Stimulated activated CD4-positive, alpha-beta T cell treated with anti-CD3 and anti-CD28 coated beads, TNF-alpha, amount 100 ng/mL, for 24 hours (primary cell): Measurements from ENCODE around the gene WASHC1.
A peak's percentile ranks its signal among the peaks of the same experiment; 100 is the strongest.
"Not testable (repeated sequence)": the region's sequence is repeated elsewhere in the genome, so short reads cannot be mapped to it uniquely, and the experiment has no call there.

Experiments used
- DNase-seq, 3 experiments: peaks; one replicate each; pipeline ENCODE4 v3.0.0-alpha.2; 2020; ENCODE audit warnings: low read depth in 3 of 3

WASHC1 gene, protein sequence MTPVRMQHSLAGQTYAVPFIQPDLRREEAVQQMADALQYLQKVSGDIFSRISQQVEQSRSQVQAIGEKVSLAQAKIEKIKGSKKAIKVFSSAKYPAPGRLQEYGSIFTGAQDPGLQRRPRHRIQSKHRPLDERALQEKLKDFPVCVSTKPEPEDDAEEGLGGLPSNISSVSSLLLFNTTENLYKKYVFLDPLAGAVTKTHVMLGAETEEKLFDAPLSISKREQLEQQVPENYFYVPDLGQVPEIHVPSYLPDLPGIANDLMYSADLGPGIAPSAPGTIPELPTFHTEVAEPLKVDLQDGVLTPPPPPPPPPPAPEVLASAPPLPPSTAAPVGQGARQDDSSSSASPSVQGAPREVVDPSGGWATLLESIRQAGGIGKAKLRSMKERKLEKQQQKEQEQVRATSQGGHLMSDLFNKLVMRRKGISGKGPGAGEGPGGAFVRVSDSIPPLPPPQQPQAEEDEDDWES

DNA sequence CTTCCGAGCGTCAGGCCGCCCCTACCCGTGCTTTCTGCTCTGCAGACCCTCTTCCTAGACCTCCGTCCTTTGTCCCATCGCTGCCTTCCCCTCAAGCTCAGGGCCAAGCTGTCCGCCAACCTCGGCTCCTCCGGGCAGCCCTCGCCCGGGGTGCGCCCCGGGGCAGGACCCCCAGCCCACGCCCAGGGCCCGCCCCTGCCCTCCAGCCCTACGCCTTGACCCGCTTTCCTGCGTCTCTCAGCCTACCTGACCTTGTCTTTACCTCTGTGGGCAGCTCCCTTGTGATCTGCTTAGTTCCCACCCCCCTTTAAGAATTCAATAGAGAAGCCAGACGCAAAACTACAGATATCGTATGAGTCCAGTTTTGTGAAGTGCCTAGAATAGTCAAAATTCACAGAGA lies at the start of gene WASHC1:
TSS of gene WASHC1 (minus strand) at position 101 of the 400 bp plus-strand sequence. CDS start 4,457 bp downstream, outside the sequence.
- not testable (repeated sequence) for DNase-seq

DNA sequence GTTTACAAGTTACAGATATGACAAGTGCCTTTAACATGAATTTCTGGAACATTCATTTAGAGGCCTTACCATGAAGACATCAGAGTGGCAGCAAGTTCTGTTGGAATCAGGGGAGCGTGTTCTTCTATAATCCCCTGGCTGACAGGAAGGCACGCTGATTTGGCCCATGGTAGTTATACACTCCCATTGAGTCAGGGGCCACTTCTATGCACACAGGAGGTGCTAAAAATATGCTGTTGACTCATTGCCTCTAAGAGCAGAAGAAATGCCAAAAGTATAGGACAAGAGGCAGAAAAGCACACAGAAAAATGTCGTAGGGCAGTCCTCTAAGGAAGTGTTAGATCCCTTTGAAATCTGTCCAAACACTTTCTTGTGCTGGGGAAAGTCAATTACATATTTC lies 49.1 kb upstream of the WASHC1 start:
- DNase-seq: not testable (repeated sequence)

DNA sequence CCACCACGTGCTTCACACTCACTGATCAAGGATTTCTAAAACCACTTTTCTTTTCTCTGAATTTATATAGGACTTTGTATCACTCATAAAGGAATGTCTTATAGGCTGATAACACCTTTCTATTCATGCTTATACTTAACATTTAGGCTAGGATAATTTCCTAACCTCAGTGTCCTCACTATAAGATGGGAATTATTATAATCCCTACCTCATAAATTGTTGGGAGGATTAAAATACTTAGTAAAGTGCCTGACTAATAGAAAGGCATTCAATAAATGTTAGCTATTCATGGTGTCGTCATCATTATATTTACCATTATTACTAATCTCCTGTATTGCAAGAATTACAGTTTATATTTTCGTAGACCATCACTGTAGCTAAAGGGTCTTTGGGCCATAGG lies 47.1 kb upstream of the WASHC1 start:
- DNase-seq: not testable (repeated sequence)

DNA sequence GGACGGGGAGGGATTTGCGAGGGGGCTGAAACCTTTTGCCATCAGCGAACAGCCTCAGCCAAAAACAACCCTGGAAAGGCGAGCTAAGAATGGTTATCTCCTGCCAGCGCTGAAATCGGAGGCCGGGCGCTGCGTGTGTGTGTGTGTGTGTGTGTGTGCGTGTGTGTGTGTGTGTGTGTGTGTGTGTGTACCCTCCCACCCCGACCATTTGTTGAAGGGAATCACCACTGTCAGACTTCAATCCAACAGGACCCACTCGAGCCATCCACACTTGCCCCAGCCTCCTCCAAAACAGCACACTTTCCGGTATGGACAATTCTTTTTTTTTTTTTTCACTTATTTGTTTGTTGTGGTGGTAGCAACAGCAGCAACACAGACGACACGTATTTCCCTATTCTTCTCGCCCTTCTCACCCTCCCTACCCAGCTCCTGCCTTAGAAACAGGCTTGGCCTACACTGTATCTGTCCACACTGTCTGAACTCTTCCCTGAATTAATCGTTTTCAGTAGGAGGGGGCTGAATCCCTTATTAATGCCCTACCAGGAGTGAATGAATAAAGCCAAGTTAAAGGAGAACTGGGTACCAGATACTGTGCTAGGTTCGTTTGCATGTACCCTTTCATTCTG lies 44.8 kb upstream of the WASHC1 start:
- DNase-seq: not testable (repeated sequence)

DNA sequence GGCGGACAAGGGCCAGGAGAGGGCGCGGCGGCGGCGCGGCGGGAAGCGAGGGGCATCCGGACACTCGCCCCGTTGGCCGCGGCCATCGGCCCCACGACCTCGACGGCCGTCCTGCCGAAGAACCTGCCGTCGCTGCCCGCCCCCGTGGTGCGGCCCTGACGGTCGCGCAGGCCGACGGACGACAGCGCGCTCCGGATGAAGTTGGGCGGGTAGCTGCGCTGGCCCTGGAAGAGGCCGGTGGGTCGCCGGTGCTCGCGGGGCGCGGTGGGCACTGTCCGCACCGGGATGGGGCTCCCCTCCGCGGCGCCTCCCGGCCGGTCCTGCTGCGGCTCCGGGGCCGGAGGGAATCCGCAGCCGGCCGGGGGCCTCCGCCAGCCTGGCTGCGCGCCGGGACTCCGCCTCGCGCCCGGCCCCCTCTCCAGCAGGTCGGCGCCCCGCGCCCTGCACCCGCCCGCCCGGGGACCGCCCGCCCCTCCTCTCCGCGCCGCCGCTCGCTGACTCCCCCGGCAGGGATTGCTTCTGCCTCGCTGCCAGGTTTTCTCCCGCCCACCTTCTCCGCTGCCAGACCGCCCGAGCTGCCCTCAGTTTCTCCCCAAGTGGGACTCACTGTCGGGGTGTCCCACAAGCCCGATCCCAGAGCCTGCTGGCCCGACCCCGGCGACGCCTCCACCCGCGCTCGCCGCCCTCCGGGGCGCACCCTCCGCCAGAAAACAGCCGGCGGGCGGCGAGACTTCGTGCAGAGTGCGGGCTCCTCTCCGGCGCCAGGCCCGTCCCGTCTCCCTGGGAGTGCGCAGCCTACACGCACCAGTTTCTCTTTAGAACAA lies 44.0 kb upstream of the WASHC1 start:
- DNase-seq: peak in 1 of 3 experiments; percentile 6

DNA sequence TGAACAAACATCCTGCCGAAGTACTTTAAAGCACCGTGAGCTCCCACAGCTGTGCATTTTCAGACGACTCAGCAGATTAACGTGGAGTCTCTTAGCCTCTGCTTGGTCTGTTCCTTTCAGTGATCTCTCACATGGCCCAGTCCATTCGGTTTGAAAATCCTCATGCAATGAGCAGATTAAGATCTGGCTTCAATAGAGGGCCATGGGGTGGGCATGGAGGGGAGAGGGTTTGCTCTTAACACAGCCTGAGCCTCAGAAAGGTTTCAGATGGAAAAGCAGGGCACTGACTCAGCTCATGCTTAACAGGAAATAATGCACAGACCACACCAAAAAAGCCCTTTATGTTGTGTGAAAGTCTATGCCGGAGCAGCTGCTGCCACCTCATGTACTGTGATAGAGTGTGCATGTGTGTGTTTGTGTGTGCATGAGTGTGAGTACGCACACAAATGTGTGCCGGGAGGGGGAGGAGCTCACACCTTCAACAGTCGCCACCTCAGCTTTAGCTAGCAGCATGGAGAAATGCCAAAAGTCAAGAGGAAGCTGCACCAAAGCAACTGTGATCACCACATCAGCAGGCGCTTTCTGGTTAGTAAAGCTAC lies 33.9 kb upstream of the WASHC1 start:
- DNase-seq: peak in 1 of 3 experiments; percentile 11

DNA sequence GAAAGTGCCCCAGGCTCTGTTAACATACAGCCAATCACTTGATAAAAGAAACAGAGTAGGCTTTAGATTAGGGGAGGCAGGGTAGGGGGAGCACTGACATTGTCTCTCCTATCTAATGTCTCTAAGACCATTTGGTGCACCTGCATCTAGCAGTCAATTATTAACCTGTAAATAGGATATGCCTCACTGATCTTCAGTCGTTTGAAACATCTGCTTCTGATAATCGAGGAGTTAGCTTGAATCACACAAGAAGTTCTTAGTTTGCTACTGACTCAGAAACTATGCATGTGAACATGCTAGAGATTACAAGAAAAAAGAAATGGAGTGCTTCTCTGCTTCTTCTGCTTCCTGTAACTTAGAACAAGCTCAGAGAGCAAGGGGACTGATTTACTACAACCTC lies 23.4 kb upstream of the WASHC1 start:
- not testable (repeated sequence) for DNase-seq

DNA sequence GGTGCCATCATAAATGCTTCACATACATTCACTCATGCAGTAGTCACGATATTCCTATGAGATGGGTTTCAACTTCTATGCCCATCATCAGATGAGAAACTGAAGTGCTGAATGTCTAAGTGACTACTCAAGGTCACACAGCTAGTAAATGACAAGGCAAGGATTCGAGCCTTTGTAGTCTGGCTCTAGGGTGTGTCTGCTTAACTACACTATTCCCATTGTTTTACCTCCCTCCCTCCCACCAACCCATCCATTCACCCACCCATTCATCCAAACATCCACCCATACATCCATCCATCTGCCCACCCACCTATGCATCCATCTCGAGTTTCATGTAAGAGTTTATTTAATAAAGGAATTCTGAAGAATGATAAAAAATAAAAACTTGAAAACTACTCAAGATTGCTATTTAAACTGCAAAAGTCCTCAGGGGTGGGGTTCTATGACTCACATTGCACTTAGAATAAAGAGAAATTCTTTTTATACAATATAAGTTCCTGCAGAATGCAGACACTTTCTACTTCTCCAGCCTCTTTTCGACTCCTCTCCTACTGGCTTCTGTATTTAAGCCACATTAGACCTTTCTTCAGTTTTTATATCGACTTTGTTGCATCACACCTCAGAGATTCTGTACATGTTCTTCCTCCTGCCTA lies 19.1 kb upstream of the WASHC1 start:
- not testable (repeated sequence) for DNase-seq

DNA sequence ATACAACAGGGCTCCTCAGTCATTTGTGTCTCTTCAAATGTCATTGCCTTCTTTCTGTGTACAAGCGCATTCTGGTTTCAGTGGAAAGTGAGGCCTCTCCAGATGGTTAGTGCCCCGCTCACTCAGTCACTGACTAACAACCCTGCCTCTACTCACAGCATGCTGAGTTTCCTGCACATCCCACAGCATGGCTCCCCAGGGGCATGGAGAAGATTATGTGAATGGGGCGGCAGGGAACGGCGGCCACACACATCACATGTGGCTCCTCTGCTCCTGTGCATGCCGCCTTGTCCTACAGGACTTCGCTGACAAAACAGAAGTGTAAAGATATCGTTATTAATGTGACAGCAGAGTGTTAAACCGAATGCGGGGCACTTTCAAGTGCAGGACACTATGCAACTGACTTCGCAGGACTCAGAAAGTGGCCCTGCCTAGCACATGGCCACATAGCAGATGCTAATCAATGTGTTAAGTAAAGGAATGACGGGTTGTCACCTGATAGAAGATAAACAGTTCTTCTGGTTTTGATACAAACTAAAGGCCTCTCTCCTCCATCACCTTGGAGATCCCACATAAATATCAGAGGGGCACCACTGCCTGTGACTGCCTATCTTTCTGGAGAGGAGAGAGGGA lies 17.5 kb upstream of the WASHC1 start:
- DNase-seq: not testable (repeated sequence)

DNA sequence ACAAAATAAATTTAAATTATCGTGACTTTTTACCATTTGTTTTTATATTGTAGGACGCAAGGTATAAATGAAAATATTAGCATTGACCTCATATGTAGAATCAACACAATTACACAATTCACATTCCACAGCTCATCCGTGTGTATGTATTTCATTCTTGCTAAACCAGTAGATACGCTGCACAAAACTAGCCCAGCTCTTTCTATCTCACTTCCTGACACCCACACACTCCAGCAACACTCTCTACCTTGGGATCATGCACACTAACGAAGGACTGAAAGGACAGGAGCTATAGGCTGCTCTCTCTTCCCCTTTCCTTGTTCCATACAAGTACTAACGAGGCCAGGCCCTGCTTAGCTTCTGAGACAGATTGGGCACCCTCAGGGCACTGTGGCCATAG lies 16.9 kb upstream of the WASHC1 start:
- not testable (repeated sequence) for DNase-seq

DNA sequence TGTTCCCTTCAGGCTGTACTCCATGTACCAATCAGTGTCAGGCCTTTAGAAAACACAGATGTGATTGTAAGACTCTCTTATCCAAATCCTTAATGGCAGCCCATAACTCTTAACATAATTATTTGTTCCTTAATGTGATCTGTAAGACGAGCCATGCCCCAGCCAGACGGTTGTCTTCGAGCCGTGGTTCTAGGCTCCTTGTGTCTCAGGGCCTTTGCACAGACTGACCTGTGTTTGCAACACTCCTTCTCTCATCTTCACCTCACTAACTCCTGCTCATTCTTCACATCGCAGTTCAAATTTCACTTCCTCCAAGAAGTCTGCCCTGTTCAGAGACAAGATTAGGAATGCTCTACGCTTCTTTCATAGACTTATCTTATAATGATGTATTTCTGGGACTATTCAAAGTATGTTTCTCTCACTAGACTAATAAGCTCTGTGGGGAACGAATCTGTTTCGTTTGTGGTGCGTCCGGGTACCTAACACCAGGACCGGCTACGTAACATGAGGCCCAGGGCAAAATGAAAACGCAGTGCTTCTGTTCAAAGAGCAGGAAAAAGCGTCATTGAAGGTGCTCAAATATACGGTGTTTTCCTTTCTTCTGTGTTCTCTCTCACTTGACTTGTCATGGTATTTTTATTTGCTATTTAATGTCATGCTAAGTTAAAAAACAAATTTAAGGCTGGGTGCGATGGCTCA lies 16.1 kb upstream of the WASHC1 start:
- not testable (repeated sequence) for DNase-seq

DNA sequence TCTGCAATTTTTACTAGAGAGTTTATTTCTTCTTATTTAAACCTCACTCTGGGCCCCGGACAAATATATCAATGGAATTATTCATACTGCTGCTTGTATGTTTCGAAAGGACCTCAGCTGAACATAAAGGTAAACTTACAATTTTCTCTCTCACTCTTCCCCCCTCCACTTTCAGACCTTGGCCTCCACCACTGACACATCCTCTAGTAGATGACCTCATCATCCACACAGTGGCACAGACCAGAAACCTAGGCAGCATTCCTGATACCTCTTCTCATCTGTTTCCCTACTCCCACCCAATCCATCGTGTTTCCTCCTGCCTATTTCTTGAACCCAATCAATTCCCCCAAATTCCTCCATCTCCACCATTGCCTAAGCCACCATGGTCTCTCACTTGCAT lies 15.2 kb upstream of the WASHC1 start:
- not testable (repeated sequence) for DNase-seq

DNA sequence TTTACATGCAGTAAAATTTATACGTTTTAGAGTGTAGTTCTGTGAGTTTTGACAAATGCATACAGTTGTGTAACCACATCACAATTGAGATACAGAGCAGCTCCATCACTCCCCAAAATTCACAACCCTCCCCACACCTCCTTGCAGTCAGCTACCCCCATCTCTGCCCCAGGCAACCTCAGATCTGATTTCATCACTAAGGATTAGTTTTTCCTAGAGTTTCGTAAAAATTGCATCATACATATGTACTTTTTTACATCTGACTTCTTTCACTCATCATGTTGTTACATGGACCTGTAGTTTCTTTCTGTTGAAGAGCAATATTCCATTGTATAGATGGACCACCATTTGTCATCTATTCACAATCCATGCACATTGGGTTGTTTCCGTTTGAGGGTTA lies 14.4 kb upstream of the WASHC1 start:
- not testable (repeated sequence) for DNase-seq

DNA sequence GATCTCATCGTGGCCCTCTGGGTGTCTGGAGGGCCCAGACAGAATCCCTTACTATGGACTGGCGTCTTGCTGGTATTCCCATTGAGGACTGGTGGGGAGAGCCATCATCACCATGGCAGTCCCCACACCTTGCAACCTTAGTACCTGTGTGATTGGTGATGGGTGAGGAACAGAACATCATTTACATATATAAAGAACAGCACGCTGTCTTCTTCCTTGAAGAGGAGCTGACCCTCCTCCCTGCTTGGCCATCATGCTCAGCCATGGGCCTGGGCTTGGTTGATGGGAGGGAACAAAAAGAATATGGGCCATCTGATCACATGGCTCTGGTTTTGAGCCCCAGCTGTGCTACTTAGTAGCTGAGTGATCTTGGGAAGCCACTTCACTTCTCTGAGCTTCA lies 13.9 kb upstream of the WASHC1 start:
- not testable (repeated sequence) for DNase-seq

DNA sequence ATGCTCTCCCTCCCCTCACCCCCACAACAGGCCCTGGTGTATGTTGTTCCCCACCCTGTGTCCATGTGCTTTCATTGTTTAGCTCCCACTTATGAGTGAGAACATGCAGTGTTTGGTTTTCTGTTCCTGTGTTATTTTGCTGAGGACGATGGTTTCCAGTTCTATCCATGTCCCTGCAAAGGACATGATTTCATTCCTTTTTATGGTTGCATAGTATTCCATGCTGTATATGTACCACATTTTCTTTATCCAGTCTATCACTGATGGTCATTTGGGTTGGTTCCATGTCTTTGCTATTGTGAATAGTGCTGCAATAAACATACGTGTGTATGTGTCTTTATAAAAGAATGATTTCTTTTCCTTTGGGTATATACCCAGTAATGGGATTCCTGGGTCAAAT lies 12.6 kb upstream of the WASHC1 start:
- not testable (repeated sequence) for DNase-seq

DNA sequence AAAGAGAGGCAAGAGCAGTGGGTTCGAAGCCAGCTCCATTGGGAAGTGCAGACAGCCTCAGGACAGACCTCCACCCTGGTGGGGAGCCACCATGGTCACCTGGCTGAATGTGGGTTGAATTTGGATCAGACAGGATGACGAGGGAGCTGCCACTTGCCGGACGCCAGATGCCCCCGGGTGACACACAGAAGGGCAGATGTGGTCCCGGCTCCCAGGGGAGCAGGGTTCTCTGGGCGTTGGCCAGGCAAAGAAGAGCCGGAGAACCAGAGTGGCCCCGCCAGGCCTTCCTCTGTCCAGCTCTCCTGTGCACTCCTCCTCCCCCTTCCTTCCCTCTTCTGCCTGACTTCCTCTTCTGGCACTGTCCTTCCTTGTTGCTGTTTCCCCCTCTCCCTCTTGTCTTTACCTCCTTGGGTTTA lies 12.0 kb upstream of the WASHC1 start:
- not testable (repeated sequence) for DNase-seq

DNA sequence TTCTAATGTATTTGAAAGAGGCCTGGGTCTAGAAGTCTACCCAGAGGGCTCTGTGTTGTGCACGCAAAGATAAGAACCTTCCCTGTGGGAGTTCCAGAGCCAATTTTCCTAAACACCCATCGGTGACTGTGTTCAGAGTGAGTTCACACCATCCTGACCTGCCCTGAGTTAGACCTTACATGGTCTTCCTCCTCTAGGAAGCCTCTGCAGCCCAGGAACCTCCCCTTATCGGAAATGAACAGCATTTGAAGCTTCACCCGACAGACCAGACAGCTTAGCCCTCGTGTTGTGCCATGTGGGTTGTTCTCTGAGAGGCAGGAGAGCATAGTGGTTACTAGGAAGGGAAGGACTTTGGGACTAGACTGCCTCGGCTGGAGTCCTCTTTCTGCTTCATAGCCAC lies 3.1 kb upstream of the WASHC1 start:
- not testable (repeated sequence) for DNase-seq

DNA sequence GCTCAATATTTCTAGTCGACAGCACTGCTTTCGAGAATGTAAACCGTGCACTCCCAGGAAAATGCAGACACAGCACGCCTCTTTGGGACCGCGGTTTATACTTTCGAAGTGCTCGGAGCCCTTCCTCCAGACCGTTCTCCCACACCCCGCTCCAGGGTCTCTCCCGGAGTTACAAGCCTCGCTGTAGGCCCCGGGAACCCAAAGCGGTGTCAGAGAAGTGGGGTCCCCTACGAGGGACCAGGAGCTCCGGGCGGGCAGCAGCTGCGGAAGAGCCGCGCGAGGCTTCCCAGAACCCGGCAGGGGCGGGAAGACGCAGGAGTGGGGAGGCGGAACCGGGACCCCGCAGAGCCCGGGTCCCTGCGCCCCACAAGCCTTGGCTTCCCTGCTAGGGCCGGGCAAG lies 481 bp downstream of the WASHC1 start:
- DNase-seq: peak in 1 of 3 experiments; percentile 3

DNA sequence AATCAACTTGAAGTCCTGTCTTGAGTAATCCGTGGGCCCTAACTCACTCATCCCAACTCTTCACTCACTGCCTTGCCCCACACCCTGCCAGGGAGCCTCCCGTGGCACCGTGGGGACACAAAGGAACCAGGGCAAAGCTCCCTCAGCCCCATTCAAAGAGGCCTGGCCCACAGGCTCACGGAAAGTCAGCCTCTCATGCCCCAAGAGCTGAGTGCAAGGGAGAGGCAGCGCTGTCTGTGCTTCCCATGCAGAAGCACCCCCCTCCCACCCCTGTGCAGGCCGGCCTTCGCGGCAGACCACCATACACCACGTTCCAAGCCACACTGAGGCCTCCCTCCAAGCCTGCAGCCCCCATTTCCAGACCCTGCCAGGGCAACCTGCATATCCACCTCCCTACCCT lies 7.6 kb downstream of the WASHC1 start:
- not testable (repeated sequence) for DNase-seq

DNA sequence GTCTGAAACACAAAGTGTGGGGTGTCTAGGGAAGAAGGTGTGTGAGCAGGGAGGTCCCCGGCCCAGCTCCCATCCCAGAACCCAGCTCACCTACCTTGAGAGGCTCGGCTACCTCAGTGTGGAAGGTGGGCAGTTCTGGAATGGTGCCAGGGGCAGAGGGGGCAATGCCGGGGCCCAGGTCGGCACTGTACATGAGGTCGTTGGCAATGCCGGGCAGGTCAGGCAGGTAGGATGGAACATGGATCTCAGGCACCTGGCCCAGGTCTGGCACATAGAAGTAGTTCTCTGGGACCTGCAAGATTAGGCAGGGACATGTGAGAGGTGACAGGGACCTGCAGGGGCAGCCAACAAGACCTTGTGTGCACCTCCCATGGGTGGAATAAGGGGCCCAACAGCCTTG lies 12.4 kb downstream of the WASHC1 start:
- not testable (repeated sequence) for DNase-seq
